Right atrium auricular region (tissue), 2 donors: Measurements from ENCODE around the gene TMEM31. TPM values are rescaled to one million over a fixed set of nuclear protein-coding genes. Genes with fewer than 3 reads are reported as not detected.
"Not testable (repeated sequence)": the region's sequence is repeated elsewhere in the genome, so short reads cannot be mapped to it uniquely, and the experiment has no call there.

Experiments used
- DNase-seq: peaks from one replicate; pipeline ENCODE4 v3.0.0-alpha.2; 2019; ENCODE audit warnings: low spot score
- H3K27ac ChIP-seq, 2 donors: fragments of 200-600 bp; sonication (generic); 1 replicate in 1 of 2; 2 replicates in 1 of 2; pipeline ENCODE4 v1.5.1; 2016 to 2019
- H3K27me3 ChIP-seq, 2 donors: fragments of 200-600 bp; sonication (generic); one replicate each; pipeline versions ENCODE4 v1.5.1 to v1.6.0; 2017 to 2019
- H3K36me3 ChIP-seq: fragments of 200-600 bp; sonication (generic); one replicate; pipeline ENCODE4 v1.5.1; 2016
- H3K4me1 ChIP-seq, 2 donors: fragments of 200-600 bp; sonication (generic); one replicate each; pipeline versions ENCODE4 v1.5.1 to v1.6.0; 2017 to 2019
- H3K4me3 ChIP-seq, 2 donors: fragments of 200-600 bp; sonication (generic); 1 replicate in 1 of 2; 2 replicates in 1 of 2; pipeline ENCODE4 v1.5.1; 2017 to 2019; ENCODE audit warnings: mild to moderate bottlenecking in 1 of 2, moderate library complexity in 1 of 2
- H3K9me3 ChIP-seq, 2 donors: fragments of 200-600 bp; sonication (generic); one replicate each; pipeline ENCODE4 v1.5.1; 2019
- total RNA-seq, 2 donors: library from RNA; depleted of rRNA; stranded (reverse); fragments of >200 nt; gene quantifications; one replicate each; pipeline ENCODE4 v1.1.0, GENCODE V29; 2016
- TF ChIP-seq, protein P1 (sequence below), 2 donors: fragments of 200-600 bp; sonication (generic); IDR thresholded peaks; one replicate each; pipeline ENCODE4 v1.5.1; 2019; ENCODE audit warnings: antibody characterized with exemption in 2 of 2

Gene TMEM31
- total RNA-seq, 2 donors from 2014 or later = not detected

DNA sequence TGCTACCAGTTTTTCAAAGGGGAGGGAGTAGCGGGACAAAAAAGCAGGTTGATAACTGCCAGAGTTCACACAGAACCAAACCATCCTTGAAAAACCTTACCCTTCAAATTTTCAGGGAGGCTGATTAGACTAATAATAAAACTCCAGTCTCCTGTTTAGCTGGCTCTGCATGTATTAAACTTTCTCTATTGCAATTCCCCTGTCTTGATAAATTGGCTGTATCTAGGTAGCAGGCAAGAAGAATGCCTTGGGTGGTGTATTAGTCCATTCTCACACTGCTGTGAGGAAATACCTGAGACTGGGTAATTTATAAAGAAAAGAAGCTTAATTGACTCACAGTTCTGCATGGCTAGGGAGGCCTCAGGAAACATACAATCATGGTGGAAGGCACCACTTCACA, 47.8 kb downstream of the TMEM31 start:
- Histone ChIP-seq H3K27me3 (no peaks in the 10 kb centered on the region), H3K4me1 (no peaks in the 10 kb centered on the region), H3K27ac (no peak overlapping the region), H3K36me3 (no peaks in the 10 kb centered on the region), H3K4me3 (no peak overlapping the region), H3K9me3 (peaks cover 5 to 18% of the 10 kb centered on the region in 2 donors)
- DNase-seq = no peak
- TF ChIP-seq, protein P1, sequence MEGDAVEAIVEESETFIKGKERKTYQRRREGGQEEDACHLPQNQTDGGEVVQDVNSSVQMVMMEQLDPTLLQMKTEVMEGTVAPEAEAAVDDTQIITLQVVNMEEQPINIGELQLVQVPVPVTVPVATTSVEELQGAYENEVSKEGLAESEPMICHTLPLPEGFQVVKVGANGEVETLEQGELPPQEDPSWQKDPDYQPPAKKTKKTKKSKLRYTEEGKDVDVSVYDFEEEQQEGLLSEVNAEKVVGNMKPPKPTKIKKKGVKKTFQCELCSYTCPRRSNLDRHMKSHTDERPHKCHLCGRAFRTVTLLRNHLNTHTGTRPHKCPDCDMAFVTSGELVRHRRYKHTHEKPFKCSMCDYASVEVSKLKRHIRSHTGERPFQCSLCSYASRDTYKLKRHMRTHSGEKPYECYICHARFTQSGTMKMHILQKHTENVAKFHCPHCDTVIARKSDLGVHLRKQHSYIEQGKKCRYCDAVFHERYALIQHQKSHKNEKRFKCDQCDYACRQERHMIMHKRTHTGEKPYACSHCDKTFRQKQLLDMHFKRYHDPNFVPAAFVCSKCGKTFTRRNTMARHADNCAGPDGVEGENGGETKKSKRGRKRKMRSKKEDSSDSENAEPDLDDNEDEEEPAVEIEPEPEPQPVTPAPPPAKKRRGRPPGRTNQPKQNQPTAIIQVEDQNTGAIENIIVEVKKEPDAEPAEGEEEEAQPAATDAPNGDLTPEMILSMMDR (IDR thresholded peaks at IDR 0.05) = no peak

DNA sequence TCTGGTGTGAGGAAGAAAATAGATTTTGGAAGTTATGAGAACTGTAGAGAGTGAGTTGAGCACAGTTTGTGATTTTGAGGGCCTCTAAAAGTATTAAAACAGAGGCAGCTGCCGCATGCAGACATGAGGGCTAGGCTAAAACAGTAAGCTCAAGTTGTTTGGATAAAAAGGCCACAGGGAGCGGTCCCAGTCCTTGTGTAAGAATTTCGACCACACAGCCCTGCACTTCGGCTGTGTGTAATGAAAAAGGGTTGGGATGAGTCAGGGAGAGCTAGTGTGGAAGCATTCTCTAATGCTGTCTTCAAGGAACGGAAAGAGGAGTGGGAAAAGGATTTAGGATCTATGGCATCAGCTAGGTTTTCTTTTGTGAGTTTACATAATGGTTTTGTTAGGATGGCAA, 52.8 kb downstream of the TMEM31 start:
- H3K36me3 ChIP-seq, H3K27ac ChIP-seq, H3K27me3 ChIP-seq, DNase-seq, H3K4me1 ChIP-seq, H3K4me3 ChIP-seq: not testable (repeated sequence)
- peaks cover 5 to 11% of the 10 kb centered on the region in 2 donors for H3K9me3 ChIP-seq

Other genes with a start within 250 kb of the TMEM31 start
- gene RAB40A, start 191.4 kb upstream of the TMEM31 start, total RNA-seq = under 1 TPM in 1 of 2 donors, not detected in 1; 0.31 TPM
- 10 to 100 TPM; 75.3 to 78.0 TPM for gene TCEAL4, start 125.4 kb upstream of the TMEM31 start, total RNA-seq
- gene TCEAL3, start 102.9 kb upstream of the TMEM31 start, total RNA-seq = 10 to 100 TPM; 31.2 to 47.5 TPM
- gene TCEAL1, start 81.9 kb upstream of the TMEM31 start, total RNA-seq = 10 to 100 TPM; 39.1 to 48.2 TPM
- gene MORF4L2, start 24.2 kb upstream of the TMEM31 start, total RNA-seq = 100 to 1,000 TPM; 193 to 198 TPM
- gene PLP1, start 65.9 kb downstream of the TMEM31 start, total RNA-seq = 10 to 100 TPM; 10.6 to 11.9 TPM
- gene RAB9B, start 121.3 kb downstream of the TMEM31 start, total RNA-seq = 10 to 100 TPM; 12.7 to 21.1 TPM